Measurements from ENCODE around the gene LHPP. TPM values are rescaled to one million over a fixed set of nuclear protein-coding genes. Genes with fewer than 3 reads are reported as not detected.

LHPP gene
- total and polyA plus RNA-seq, 4 donors = 11.5 to 22.0 (median 18.6) TPM

GRCh38 chr10:124624895-124625294 lies 163.3 kb downstream of the LHPP start:
- intact Hi-C loops (cut with DNase I) = no loop called here
- Histone ChIP-seq H3K27ac (ENCODE audit: low read depth in 1 of 2, low read length in 2 of 2) (no peak overlapping the region), H3K27me3 (ENCODE audit: control insufficient read depth in 1 of 2, insufficient read depth in 2 of 2, low read length in 1 of 2) (no peaks in the 10 kb centered on the region), H3K36me3 (ENCODE audit: control insufficient read depth in 1 of 2, insufficient read depth in 2 of 2, low read length in 1 of 2) (no peaks in the 10 kb centered on the region), H3K4me1 (ENCODE audit: control insufficient read depth in 1 of 2, insufficient read depth in 2 of 2, low read length in 2 of 2) (no peaks in the 10 kb centered on the region), H3K9me3 (ENCODE audit: control insufficient read depth, low read length) (no peaks in the 10 kb centered on the region), H3K4me3 (ENCODE audit: low read length in 2 of 2) (no peak overlapping the region)
- DNase-seq (no peak), ATAC-seq (ENCODE audit: low FRiP score) (no peak)
- 93 to 94% methylated on average over 16 of the region's 16 CpGs for WGBS, 2 donors

GRCh38 chr10:124625831-124626238 lies 164.2 kb downstream of the LHPP start:
- ATAC-seq (ENCODE audit: low FRiP score) (no peak), DNase-seq (no peak)
- H3K27me3 ChIP-seq (ENCODE audit: control insufficient read depth in 1 of 2, insufficient read depth in 2 of 2, low read length in 1 of 2) = no peaks in the 10 kb centered on the region
- H3K4me3 ChIP-seq (ENCODE audit: low read length in 2 of 2) = no peak overlapping the region
- H3K36me3 ChIP-seq (ENCODE audit: control insufficient read depth in 1 of 2, insufficient read depth in 2 of 2, low read length in 1 of 2) = no peaks in the 10 kb centered on the region
- no peaks in the 10 kb centered on the region for H3K9me3 ChIP-seq (ENCODE audit: control insufficient read depth, low read length)
- intact Hi-C loops (cut with DNase I) = no loop called here
- no peak overlapping the region for H3K27ac ChIP-seq (ENCODE audit: low read depth in 1 of 2, low read length in 2 of 2)
- whole genome bisulfite sequencing, 2 donors = 87 to 88% methylated on average over 23 of the region's 23 CpGs
- H3K4me1 ChIP-seq (ENCODE audit: control insufficient read depth in 1 of 2, insufficient read depth in 2 of 2, low read length in 2 of 2) = no peaks in the 10 kb centered on the region

DNA sequence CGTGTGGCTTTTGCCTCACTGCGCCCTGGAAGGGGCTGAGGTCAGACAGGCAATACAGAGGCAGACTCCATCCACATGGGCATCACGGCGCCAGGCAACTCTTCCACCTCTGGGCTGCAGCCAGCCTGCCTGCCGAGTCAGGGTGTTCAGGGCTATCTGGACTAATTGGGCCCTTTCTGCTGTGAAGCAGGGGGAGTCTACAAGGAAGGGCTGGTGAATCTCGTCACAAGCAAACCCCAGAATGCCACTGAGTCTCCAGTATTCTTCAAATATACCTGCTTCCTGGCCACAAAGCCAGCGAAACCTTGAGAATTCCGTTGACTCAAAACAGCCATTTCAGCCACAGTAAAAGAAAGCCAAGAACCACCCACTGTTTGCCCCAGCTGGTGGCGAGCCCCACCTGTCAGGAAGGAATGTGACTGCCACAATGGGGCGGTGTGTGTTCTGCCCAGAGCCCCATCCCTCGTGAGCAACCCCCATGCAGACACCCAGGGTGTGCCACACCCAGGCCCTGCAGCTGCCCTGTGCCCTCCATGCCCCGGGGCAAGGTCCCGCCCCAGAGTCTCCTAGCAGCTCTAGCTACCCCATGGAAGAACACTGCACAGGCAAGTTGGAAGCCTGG lies 165.2 kb downstream of the LHPP start:
- intact Hi-C loops (cut with DNase I) = no loop called here
- H3K27ac ChIP-seq (ENCODE audit: low read depth in 1 of 2, low read length in 2 of 2) = no peak overlapping the region
- no peaks in the 10 kb centered on the region for H3K9me3 ChIP-seq (ENCODE audit: control insufficient read depth, low read length)
- 79 to 82% methylated on average over 13 of the region's 13 CpGs for WGBS, 2 donors
- no peaks in the 10 kb centered on the region for H3K36me3 ChIP-seq (ENCODE audit: control insufficient read depth in 1 of 2, insufficient read depth in 2 of 2, low read length in 1 of 2)
- no peaks in the 10 kb centered on the region for H3K27me3 ChIP-seq (ENCODE audit: control insufficient read depth in 1 of 2, insufficient read depth in 2 of 2, low read length in 1 of 2)
- DNase-seq (no peak), ATAC-seq (ENCODE audit: low FRiP score) (no peak)
- no peaks in the 10 kb centered on the region for H3K4me1 ChIP-seq (ENCODE audit: control insufficient read depth in 1 of 2, insufficient read depth in 2 of 2, low read length in 2 of 2)
- no peak overlapping the region for H3K4me3 ChIP-seq (ENCODE audit: low read length in 2 of 2)

DNA sequence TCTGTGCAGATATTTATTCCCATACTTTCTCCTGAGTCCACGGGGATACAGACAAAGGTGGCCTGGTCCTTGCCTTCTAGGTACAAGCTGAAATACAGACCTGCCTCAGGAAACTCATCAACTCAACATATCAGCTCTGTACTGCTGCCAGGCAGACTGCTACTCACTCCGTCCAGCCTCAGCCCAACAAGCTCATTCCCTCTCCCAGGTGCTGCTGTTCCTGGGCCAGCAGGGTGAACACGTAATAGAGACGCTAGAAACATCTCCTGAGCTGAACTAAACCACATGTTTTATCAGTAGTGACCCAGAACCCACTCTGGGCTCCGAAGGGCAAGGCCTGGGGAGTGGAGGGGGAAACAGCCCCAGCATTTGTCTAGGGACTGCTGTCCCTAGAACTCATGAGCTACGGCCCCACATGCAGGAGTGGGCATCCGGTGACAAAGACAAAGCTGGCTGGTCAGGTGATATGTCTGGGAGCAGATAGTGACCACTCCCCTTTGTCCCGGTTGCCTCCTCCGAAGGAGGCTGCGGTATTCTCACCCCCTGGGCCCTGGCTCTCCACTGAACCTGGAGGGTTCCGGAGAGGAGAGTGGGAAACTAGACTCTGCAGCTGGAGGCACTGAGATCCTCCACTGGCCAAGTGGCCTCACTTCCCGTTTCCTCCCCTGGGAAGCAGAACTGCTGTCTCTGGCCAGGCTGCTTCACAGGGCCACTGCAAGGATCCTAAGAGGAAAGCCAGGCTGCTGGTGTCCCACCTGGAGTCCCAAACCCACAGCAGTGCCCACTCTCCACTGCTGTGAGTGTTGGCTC lies 166.4 kb downstream of the LHPP start:
- H3K27ac ChIP-seq (ENCODE audit: low read depth in 1 of 2, low read length in 2 of 2) = no peak overlapping the region
- H3K4me1 ChIP-seq (ENCODE audit: control insufficient read depth in 1 of 2, insufficient read depth in 2 of 2, low read length in 2 of 2) = no peaks in the 10 kb centered on the region
- 44 to 51% methylated on average over 12 of the region's 12 CpGs for WGBS, 2 donors
- H3K36me3 ChIP-seq (ENCODE audit: control insufficient read depth in 1 of 2, insufficient read depth in 2 of 2, low read length in 1 of 2) = no peaks in the 10 kb centered on the region
- H3K4me3 ChIP-seq (ENCODE audit: low read length in 2 of 2) = no peak overlapping the region
- H3K27me3 ChIP-seq (ENCODE audit: control insufficient read depth in 1 of 2, insufficient read depth in 2 of 2, low read length in 1 of 2) = no peaks in the 10 kb centered on the region
- intact Hi-C loops (cut with DNase I) = no loop called here
- H3K9me3 ChIP-seq (ENCODE audit: control insufficient read depth, low read length) = no peaks in the 10 kb centered on the region
- peak in 1 of 2 donors; percentile 76 for DNase-seq
- ATAC-seq (ENCODE audit: low FRiP score) = no peak

DNA sequence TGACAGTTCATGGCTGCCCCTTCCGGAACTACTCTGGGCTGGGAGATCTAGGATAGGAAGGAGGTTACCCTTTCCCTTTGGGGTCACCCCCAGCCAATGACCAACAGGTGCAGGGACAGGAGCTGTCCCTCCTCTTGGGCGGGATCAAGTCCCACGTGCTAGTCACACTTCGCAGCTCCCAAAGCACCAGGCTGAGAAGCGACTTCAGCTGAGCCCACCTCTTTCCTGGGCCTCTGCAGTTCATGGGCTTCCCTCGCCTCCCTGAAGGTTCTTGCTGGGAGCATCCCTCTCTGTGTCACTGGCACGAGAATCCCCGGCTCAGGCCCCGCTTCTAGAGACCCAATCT lies 167.0 kb downstream of the LHPP start:
- Histone ChIP-seq H3K4me3 (ENCODE audit: low read length in 2 of 2) (no peak overlapping the region), H3K27me3 (ENCODE audit: control insufficient read depth in 1 of 2, insufficient read depth in 2 of 2, low read length in 1 of 2) (no peaks in the 10 kb centered on the region), H3K9me3 (ENCODE audit: control insufficient read depth, low read length) (no peaks in the 10 kb centered on the region), H3K4me1 (ENCODE audit: control insufficient read depth in 1 of 2, insufficient read depth in 2 of 2, low read length in 2 of 2) (no peaks in the 10 kb centered on the region), H3K36me3 (ENCODE audit: control insufficient read depth in 1 of 2, insufficient read depth in 2 of 2, low read length in 1 of 2) (no peaks in the 10 kb centered on the region), H3K27ac (ENCODE audit: low read depth in 1 of 2, low read length in 2 of 2) (no peak overlapping the region)
- ATAC-seq (ENCODE audit: low FRiP score) (no peak), DNase-seq (no peak)
- intact Hi-C loops (cut with DNase I) = no loop called here
- 83 to 85% methylated on average over 9 of the region's 9 CpGs for WGBS, 2 donors

DNA sequence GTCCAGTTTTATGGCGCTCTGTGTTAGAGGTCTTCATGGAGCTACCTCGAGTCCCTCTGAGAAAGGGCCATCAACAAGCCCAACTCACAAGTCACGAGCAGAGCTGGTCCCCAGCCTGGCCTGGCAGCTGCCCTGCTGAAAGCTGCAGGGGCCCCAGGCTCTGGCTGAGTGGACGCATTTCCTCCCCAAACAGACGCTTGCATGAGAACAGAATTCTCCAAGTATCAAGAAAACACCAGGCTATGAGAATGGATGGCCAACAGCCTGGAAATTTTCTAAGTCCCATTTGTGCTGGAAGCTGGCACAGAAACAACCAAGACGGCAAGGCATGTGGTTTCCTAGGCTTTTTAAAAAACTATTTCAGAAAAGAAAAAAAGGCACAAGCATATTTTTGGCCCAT lies 167.8 kb downstream of the LHPP start:
- Histone ChIP-seq H3K36me3 (ENCODE audit: control insufficient read depth in 1 of 2, insufficient read depth in 2 of 2, low read length in 1 of 2) (no peaks in the 10 kb centered on the region), H3K4me1 (ENCODE audit: control insufficient read depth in 1 of 2, insufficient read depth in 2 of 2, low read length in 2 of 2) (no peaks in the 10 kb centered on the region), H3K27me3 (ENCODE audit: control insufficient read depth in 1 of 2, insufficient read depth in 2 of 2, low read length in 1 of 2) (no peaks in the 10 kb centered on the region), H3K4me3 (ENCODE audit: low read length in 2 of 2) (no peak overlapping the region), H3K9me3 (ENCODE audit: control insufficient read depth, low read length) (no peaks in the 10 kb centered on the region), H3K27ac (ENCODE audit: low read depth in 1 of 2, low read length in 2 of 2) (no peak overlapping the region)
- DNase-seq (no peak), ATAC-seq (ENCODE audit: low FRiP score) (peak; percentile 2)
- WGBS, 2 donors = 19 to 20% methylated on average over 6 of the region's 6 CpGs
- intact Hi-C loops (cut with DNase I) = no loop called here

DNA sequence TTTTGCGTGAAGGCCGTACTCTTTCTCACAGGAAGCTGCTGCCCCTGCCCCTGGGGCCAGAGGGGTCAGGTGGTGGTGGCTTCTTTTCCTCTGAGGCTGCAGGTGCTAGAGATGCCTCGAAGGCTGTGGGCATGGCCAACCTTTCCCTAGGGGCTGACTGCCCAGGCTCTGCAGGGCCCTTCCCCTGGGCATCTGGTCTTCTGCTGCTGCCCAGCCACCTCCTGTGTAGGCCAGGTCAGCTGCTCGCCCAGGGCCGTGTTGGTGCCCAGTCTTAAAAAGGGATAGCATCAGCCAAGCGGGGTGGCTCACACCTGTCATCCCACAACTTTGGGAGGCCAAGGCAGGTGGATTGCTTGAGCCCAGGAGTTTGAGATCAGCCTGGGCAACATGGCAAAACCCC lies 168.2 kb downstream of the LHPP start:
- intact Hi-C loops (cut with DNase I) = loop anchor here in 1 of 2 donors (5.0 kb wide), 1 partner anchor 112 kb away; the partner anchor contains the start of gene FAM53B
- H3K4me1 ChIP-seq (ENCODE audit: control insufficient read depth in 1 of 2, insufficient read depth in 2 of 2, low read length in 2 of 2) = no peaks in the 10 kb centered on the region

DNA sequence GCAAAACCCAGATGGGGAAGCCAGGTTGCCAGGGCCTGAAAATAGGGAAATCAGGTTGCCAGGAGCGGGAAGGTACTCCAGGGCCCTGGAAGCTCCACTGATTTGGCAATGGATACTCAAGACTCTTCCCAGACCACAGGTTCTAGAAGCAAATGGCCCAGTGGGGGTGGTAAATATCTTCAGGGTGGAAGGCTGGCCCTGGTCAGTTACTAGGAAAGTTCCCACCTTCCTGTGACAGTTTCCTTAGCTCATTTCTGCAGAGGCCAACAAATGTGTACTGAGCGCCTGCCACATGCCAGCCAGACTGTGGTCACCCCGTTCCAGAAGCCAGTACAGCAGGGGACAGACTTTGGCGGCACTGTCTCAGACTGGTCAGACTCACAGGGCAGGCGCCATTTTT lies 168.9 kb downstream of the LHPP start:
- ATAC-seq (ENCODE audit: low FRiP score) = no peak
- intact Hi-C loops (cut with DNase I) = loop anchor here in 1 of 2 donors (5.0 kb wide), 1 partner anchor 112 kb away; the partner anchor contains the start of gene FAM53B

More for the DNA sequence above, 168.2 kb downstream of the LHPP start:
- Histone ChIP-seq H3K9me3 (ENCODE audit: control insufficient read depth, low read length) (no peaks in the 10 kb centered on the region), H3K27ac (ENCODE audit: low read depth in 1 of 2, low read length in 2 of 2) (no peak overlapping the region), H3K4me3 (ENCODE audit: low read length in 2 of 2) (no peak overlapping the region), H3K27me3 (ENCODE audit: control insufficient read depth in 1 of 2, insufficient read depth in 2 of 2, low read length in 1 of 2) (no peaks in the 10 kb centered on the region), H3K36me3 (ENCODE audit: control insufficient read depth in 1 of 2, insufficient read depth in 2 of 2, low read length in 1 of 2) (no peaks in the 10 kb centered on the region)
- WGBS, 2 donors = 30 to 33% methylated on average over 6 of the region's 6 CpGs
- DNase-seq = no peak
- ATAC-seq (ENCODE audit: low FRiP score) = peak; percentile 1

GRCh38 chr10:124632064-124632531 lies 170.5 kb downstream of the LHPP start:
- Histone ChIP-seq H3K9me3 (ENCODE audit: control insufficient read depth, low read length) (no peaks in the 10 kb centered on the region), H3K27me3 (ENCODE audit: control insufficient read depth in 1 of 2, insufficient read depth in 2 of 2, low read length in 1 of 2) (no peaks in the 10 kb centered on the region), H3K36me3 (ENCODE audit: control insufficient read depth in 1 of 2, insufficient read depth in 2 of 2, low read length in 1 of 2) (no peaks in the 10 kb centered on the region), H3K4me1 (ENCODE audit: control insufficient read depth in 1 of 2, insufficient read depth in 2 of 2, low read length in 2 of 2) (no peaks in the 10 kb centered on the region), H3K27ac (ENCODE audit: low read depth in 1 of 2, low read length in 2 of 2) (no peak overlapping the region), H3K4me3 (ENCODE audit: low read length in 2 of 2) (no peak overlapping the region)
- WGBS, 2 donors = 11 to 28% methylated on average over 19 of the region's 19 CpGs
- ATAC-seq (ENCODE audit: low FRiP score) (peak; percentile 6), DNase-seq (peak in 1 of 2 donors; percentile 87)
- intact Hi-C loops (cut with DNase I) = loop anchor here in 1 of 2 donors (5.0 kb wide), 1 partner anchor 110 kb away; the partner anchor contains the start of gene FAM53B

More for the DNA sequence above, 168.9 kb downstream of the LHPP start:
- no peaks in the 10 kb centered on the region for H3K27me3 ChIP-seq (ENCODE audit: control insufficient read depth in 1 of 2, insufficient read depth in 2 of 2, low read length in 1 of 2)
- H3K36me3 ChIP-seq (ENCODE audit: control insufficient read depth in 1 of 2, insufficient read depth in 2 of 2, low read length in 1 of 2) = no peaks in the 10 kb centered on the region
- no peak overlapping the region for H3K4me3 ChIP-seq (ENCODE audit: low read length in 2 of 2)
- H3K27ac ChIP-seq (ENCODE audit: low read depth in 1 of 2, low read length in 2 of 2) = no peak overlapping the region
- DNase-seq = no peak
- H3K4me1 ChIP-seq (ENCODE audit: control insufficient read depth in 1 of 2, insufficient read depth in 2 of 2, low read length in 2 of 2) = no peaks in the 10 kb centered on the region
- WGBS, 2 donors = 38 to 62% methylated on average over 5 of the region's 5 CpGs
- no peaks in the 10 kb centered on the region for H3K9me3 ChIP-seq (ENCODE audit: control insufficient read depth, low read length)

Data from aorta (tissue), 5 donors.